Measurements from ENCODE around the gene HLTF.

GRCh38 chr3:149080011-149080698, 6.2 kb downstream of the HLTF start:
- TF ChIP-seq CTCF (IDR thresholded peaks at IDR 0.05) (no peak), EP300 (IDR thresholded peaks at IDR 0.05; ENCODE audit: low read depth) (no peak), POLR2AphosphoS5 (IDR thresholded peaks at IDR 0.05) (no peak)

Data from transverse colon (tissue), 4 donors.